GM12878 (cell line): ENCODE measurements around the gene KHNYN. TPM values are rescaled to one million over a fixed set of nuclear protein-coding genes. Genes with fewer than 3 reads are reported as not detected.

ENCODE experiments used
- EED ChIP-seq: sonication (generic); IDR thresholded peaks from 2 replicates; pipeline ENCODE4 v1.6.1; 2016; ENCODE audit warnings: antibody characterized with exemption, low read depth
- JUNB ChIP-seq: IDR thresholded peaks from 2 replicates; pipeline ENCODE4 v1.6.1; 2016; ENCODE audit warnings: antibody characterized with exemption, mild to moderate bottlenecking
- NFXL1 ChIP-seq: fragments of 450-650 bp; IDR thresholded peaks from 2 replicates; pipeline ENCODE4 v1.6.1; 2017; ENCODE audit warnings: antibody characterized with exemption, mild to moderate bottlenecking, borderline replicate concordance
- SMAD5 ChIP-seq: IDR thresholded peaks from 2 replicates; pipeline ENCODE4 v1.6.1; 2016; ENCODE audit warnings: antibody characterized with exemption, low read depth
- STAT3 ChIP-seq: IDR thresholded peaks from 2 replicates; pipeline ENCODE4 v1.6.1; 2011; ENCODE audit warnings: low read depth, low read length, improper control_type of control experiment
- polyA plus RNA-seq, 11 experiments: library from polyadenylated mRNA; depleted of rRNA in 4 of 11; unstranded in 6 of 11; stranded (reverse) in 5 of 11; fragments of >200 nt; fragmentation: Nextera tagmentation in 4 of 11; fragmentation: Illumina TruSeq in 1 of 11; extraction: Ambion mirVana in 4 of 11; extraction: Trizol in 1 of 11; gene quantifications; 1 replicate in 1 of 11; 2 replicates in 10 of 11; pipeline versions ENCODE4 v1.2.1 to v1.2.3, GENCODE V29; 2011 to 2016; ENCODE audit warnings: inconsistent platforms in 2 of 11, missing spikeins in 2 of 11, low read depth in 1 of 11
- total RNA-seq, 4 experiments: library from RNA; depleted of rRNA in 3 of 4; stranded (reverse); fragments of >200 nt in 3 of 4; fragmentation: Illumina TruSeq in 1 of 4; extraction: Trizol in 1 of 4; gene quantifications; 2 replicates each; pipeline versions ENCODE4 v1.2.1 to v1.2.3, GENCODE V29; 2013 to 2021
- TF ChIP-seq, protein P1 (sequence below): fragments of 450-650 bp; formaldehyde crosslinking; IDR thresholded peaks from 2 replicates; pipeline ENCODE4 v1.5.0; 2022; ENCODE audit warnings: mild to moderate bottlenecking, missing genetic modification characterization
- TF ChIP-seq, protein P2 (sequence below): fragments of 450-650 bp; IDR thresholded peaks from 2 replicates; pipeline ENCODE4 v1.6.1; 2017; ENCODE audit warnings: mild to moderate bottlenecking, moderate library complexity
- TF ChIP-seq, protein P3 (sequence below): fragments of 450-650 bp; IDR thresholded peaks from 2 replicates; pipeline ENCODE4 v1.6.1; 2016; ENCODE audit warnings: mild to moderate bottlenecking

KHNYN gene
- total and polyA plus RNA-seq, 10 of the 15 experiments (the other 5 are each of a cell fraction or from before 2014, with no cell fraction given), result 1.4 to 34.7 (median 21.5) TPM

DNA sequence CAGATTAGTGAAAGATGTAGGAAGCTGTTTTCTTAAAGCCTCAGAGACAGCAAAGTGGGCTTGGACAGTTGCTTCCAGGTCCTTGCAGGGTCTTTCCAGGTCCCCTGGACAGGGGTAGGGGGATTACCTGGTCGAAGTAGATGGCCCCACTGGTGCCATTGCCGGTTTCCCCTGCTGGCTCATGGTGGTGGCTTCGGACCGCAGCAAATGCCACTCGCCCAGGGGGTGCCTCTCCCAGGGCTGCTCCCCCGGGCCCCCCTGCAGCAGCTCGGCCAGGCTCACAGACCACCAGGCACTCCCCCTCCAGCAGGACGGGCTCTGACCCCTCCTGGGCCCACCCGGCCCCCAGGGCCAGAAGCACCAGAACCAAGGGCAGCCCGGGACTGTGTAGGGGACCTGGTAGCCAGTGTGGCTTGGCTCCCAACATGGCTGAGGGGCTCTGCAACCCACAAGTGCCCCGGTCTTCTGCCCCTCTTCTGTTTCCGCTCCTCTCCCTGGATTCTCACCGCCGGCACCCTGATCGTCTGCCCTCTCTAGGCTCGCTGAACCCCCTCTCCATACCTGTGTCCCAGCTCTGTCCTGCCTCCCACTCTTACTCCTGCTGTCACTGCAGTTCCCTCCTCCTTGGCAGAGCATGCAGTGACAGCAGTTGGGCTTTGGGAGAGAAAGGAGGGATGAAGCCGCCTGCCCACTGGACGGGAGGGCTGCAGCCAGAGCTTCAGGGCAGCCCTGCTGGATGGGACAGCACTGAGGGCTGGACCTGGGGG is 943 bp upstream of the KHNYN start (continued):
- TF ChIP-seq, protein P1, sequence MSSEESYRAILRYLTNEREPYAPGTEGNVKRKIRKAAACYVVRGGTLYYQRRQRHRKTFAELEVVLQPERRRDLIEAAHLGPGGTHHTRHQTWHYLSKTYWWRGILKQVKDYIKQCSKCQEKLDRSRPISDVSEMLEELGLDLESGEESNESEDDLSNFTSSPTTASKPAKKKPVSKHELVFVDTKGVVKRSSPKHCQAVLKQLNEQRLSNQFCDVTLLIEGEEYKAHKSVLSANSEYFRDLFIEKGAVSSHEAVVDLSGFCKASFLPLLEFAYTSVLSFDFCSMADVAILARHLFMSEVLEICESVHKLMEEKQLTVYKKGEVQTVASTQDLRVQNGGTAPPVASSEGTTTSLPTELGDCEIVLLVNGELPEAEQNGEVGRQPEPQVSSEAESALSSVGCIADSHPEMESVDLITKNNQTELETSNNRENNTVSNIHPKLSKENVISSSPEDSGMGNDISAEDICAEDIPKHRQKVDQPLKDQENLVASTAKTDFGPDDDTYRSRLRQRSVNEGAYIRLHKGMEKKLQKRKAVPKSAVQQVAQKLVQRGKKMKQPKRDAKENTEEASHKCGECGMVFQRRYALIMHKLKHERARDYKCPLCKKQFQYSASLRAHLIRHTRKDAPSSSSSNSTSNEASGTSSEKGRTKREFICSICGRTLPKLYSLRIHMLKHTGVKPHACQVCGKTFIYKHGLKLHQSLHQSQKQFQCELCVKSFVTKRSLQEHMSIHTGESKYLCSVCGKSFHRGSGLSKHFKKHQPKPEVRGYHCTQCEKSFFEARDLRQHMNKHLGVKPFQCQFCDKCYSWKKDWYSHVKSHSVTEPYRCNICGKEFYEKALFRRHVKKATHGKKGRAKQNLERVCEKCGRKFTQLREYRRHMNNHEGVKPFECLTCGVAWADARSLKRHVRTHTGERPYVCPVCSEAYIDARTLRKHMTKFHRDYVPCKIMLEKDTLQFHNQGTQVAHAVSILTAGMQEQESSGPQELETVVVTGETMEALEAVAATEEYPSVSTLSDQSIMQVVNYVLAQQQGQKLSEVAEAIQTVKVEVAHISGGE (CRISPR knock-in tag), result no peak
- TF ChIP-seq SMAD5, result no peak
- TF ChIP-seq, protein P2, sequence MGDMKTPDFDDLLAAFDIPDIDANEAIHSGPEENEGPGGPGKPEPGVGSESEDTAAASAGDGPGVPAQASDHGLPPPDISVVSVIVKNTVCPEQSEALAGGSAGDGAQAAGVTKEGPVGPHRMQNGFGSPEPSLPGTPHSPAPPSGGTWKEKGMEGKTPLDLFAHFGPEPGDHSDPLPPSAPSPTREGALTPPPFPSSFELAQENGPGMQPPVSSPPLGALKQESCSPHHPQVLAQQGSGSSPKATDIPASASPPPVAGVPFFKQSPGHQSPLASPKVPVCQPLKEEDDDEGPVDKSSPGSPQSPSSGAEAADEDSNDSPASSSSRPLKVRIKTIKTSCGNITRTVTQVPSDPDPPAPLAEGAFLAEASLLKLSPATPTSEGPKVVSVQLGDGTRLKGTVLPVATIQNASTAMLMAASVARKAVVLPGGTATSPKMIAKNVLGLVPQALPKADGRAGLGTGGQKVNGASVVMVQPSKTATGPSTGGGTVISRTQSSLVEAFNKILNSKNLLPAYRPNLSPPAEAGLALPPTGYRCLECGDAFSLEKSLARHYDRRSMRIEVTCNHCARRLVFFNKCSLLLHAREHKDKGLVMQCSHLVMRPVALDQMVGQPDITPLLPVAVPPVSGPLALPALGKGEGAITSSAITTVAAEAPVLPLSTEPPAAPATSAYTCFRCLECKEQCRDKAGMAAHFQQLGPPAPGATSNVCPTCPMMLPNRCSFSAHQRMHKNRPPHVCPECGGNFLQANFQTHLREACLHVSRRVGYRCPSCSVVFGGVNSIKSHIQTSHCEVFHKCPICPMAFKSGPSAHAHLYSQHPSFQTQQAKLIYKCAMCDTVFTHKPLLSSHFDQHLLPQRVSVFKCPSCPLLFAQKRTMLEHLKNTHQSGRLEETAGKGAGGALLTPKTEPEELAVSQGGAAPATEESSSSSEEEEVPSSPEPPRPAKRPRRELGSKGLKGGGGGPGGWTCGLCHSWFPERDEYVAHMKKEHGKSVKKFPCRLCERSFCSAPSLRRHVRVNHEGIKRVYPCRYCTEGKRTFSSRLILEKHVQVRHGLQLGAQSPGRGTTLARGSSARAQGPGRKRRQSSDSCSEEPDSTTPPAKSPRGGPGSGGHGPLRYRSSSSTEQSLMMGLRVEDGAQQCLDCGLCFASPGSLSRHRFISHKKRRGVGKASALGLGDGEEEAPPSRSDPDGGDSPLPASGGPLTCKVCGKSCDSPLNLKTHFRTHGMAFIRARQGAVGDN, result no peak
- no peak for TF ChIP-seq NFXL1
- no peak for TF ChIP-seq JUNB
- TF ChIP-seq, protein P3, sequence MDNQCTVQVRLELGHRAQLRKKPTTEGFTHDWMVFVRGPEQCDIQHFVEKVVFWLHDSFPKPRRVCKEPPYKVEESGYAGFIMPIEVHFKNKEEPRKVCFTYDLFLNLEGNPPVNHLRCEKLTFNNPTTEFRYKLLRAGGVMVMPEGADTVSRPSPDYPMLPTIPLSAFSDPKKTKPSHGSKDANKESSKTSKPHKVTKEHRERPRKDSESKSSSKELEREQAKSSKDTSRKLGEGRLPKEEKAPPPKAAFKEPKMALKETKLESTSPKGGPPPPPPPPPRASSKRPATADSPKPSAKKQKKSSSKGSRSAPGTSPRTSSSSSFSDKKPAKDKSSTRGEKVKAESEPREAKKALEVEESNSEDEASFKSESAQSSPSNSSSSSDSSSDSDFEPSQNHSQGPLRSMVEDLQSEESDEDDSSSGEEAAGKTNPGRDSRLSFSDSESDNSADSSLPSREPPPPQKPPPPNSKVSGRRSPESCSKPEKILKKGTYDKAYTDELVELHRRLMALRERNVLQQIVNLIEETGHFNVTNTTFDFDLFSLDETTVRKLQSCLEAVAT, result no peak
- TF ChIP-seq EED, result no peak
- TF ChIP-seq STAT3, result no peak
